Right renal pelvis (tissue), 4 donors: Measurements from ENCODE around the gene MMP17. TPM values are rescaled to one million over a fixed set of nuclear protein-coding genes. Genes with fewer than 3 reads are reported as not detected.

Experiments
- DNase-seq, 4 donors: peaks; one replicate each; pipeline ENCODE4 v3.0.0-alpha.2; 2013; ENCODE audit warnings: low read depth in 4 of 4, low spot score in 3 of 4, missing footprints in 1 of 4
- polyA plus RNA-seq, 4 donors: library from polyadenylated mRNA; unstranded; fragments of 120-200 nt; gene quantifications; one replicate each; pipeline ENCODE4 v1.2.1, GENCODE V29; 2013; ENCODE audit not compliant: insufficient read length in 4 of 4

The MMP17 gene
- polyA plus RNA-seq, 4 donors = 0.89 to 2.4 (median 1.1) TPM

GRCh38 chr12:131847456-131847855 is 19.3 kb downstream of the MMP17 start:
- DNase-seq = no peak

DNA sequence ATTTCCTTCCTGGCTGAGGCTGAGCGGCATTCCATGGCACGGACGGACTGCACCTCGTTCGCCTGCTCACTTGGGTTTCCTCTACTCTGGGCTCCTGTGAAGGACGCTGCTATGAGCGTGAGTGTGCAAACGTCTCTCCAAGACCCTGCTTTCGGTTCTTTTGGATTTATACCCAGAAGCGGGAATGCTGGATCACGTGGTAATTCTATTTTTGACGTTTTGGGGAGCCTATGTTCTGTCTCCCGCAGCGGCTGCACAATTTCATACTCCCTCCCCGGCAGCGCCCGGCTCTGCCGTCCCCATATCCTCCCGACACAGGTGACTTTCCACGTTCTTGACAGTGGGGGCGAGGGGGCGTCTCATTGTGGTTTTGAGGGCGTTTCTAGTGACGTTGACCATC is 20.6 kb downstream of the MMP17 start:
- DNase-seq = no peak

GRCh38 chr12:131849700-131850553 is 21.7 kb downstream of the MMP17 start:
- DNase-seq = no peak

- no peak for DNase-seq
These were observed 22.8 kb downstream of the MMP17 start for GRCh38 chr12:131850856-131851559.

DNA sequence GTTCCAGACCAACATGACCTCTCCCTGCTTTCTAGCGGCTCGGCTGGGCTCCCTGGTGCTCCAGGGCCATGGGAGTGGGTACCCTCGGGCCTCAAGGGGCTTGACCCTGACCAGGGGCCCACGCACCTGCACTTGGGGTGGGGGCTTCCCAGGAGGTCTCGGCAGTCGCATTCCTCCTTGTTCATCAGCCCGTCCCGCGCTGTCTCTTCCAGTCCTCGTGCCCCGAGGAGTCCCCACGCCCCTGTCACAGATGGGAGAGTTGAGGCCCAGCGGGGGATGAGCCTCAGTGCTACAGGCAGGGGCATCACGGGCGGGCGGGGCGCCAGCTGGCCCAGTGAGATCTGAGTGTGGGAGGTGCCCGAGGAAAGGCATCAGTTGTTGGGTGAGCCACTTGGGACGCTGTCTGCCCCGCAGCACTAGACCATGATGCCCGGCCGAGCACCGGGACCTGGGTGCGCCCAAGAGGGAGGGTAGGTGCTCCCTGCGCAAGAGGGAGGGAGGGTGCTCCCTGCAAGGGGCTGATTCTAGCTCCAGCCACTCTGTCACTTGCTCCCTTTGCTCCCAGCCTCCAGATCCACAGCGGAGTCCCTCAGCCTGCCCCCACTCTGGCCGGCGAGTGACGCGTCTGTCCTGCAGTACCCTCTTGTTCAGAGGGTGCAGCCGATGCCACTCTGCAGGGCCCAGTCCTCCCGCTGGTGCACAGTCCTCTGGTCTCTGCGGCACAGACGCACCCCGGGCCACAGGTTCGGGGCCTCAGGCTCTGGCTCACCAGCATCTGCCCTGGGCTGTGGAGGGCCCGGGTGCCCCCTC is 23.8 kb downstream of the MMP17 start:
- no peak for DNase-seq

DNA sequence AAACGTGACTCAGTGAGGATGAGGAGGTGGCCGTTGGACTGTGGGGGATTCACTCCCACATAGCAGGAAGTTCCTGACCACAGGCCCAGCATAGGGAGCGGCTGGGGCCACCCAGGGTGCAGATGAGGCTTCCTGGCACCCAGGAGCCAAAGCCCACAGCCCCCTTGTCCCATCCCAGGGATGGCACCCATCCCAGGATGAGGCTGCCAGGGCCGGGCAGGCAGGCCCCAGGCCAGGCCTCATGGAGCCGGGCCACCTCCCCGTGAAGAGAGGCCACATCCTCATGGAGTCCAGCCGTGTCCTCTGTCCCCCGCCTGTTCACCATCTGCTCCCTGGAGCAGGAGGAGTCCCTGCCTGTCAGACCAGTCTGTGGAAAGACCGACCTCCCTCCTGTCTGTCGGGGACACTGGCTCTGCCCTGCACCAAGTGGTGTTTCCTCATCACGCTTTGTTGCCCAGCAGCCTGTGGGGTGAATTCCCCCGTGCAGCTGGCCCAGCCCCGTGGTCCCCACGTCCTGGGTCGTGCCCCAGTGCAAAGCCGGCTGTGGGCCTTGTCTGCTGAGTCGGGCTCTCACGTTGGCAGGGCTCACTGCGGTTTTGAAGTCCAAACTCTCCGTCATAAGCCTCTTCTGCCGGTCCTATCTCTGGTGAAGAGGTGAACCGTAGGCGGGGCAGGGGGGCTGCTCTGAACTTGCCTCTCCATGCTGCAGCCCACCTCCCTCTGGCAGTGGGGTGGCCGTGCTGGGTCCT is 24.5 kb downstream of the MMP17 start:
- DNase-seq = no peak

- DNase-seq = no peak
These were observed 25.9 kb downstream of the MMP17 start for GRCh38 chr12:131853832-131854797.

DNA sequence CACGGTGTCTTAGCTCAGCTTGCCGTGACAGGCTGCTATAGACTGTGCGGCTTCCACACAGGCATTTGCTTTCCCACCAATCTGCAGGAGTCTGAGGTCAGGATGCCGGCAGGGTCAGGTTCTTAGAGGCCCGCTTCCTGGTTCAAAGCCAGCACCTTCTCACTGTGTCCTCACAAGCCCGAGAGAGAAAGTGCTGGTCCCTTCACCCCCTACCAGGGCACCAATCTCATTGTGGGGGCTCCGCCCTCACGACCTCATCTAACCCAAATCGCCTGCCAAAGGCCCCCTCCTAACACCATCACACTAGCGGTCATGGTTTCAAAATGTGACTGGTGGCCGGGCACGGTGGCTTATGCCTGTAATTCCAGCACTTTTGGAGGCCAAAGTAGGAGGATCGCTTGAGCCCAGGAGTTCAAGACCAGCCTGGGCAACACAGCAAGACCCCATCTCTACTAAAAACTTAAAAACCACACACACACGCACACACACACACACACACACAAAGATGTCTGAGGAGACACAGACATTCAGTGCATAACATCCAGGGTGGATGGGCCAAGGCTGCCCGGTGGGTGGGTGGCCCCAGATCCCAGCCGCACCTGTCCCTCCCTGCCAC is 26.8 kb downstream of the MMP17 start:
- no peak for DNase-seq

- DNase-seq = no peak
These were observed 27.4 kb downstream of the MMP17 start for GRCh38 chr12:131855521-131856142.

DNA sequence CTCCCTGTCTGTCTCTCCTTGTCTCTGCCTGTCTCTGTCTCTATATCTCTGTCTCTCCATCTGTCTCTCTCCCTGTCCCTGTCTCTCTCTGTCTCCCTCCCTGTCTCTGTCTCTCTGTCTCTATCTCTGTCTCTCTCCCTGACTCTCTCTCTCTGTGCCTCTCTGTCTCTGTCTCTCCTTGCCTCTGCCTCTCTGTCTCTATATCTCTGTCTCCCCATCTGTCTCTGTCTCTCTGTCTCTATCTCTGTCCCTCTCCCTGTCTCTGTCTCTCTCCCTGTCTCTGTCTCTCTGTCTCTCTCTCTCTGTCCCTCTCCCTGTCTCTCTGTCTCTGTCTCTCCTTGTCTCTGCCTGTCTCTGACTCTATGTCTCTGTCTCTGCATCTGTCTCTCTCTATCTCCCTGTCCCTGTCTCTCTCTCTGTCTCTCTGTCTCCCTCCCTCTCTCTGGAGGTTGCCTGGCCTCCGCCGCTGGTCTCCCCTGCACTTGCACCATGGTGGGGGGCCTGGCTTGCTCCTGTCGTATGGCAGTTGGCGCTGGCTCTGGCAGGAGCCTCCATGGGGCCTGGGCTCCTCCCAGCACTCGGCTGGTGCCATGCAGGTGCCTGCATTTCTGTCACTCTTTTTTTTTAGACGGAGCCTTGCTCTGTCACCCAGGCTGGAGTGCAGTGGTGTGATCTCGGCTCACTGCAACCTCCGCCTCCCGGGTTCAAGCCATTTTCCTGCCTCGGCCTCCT is 28.3 kb downstream of the MMP17 start:
- DNase-seq = no peak

GRCh38 chr12:131857908-131858850 is 30.0 kb downstream of the MMP17 start:
- no peak for DNase-seq

- DNase-seq = peak in 3 of 4 donors; percentile 23 to 36 (median 29)
These were observed 32.5 kb downstream of the MMP17 start for GRCh38 chr12:131860472-131861260.

DNA sequence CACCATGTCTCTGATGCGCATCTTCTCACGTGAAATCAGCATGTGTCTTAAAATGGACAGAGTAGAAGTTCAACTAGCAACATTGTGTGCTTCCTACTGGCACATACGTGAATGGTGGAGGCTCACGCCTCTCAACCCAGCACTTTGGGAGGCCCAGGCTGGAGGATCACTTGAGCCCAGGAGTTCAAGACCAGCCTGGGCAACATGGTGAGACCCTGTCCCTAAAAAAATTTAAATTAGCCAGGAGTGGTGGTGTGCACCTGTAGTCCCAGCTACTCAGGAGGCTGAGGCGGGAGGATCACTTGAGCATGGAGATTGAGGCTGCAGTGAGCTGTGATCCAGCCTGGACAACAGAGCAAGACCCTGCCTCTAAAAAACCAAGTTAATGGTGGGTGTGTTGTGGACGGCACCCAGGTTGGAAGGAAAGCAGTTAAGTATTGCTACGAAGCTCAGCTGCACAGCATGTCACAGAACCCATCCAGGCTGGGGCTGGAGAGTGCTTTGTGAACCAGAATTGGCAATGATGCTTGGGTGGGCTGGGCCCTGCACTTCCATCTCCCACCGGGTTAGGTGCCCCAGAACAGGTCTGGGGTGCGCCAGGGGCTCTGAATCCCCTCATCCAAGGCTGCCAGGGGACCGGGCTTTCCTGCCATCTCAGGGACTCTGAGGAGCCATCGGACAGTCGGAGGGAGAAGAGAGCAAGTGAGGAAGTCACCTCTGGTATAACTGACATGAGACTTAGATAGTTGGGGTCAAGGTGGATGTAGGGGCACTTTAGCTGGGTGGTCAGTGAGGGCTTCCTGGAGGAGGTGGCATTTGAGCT is 33.3 kb downstream of the MMP17 start:
- no peak for DNase-seq

- no peak for DNase-seq
These were observed 33.9 kb downstream of the MMP17 start for GRCh38 chr12:131862084-131862441.

GRCh38 chr12:131862600-131862993 is 34.4 kb downstream of the MMP17 start:
- DNase-seq = no peak
